CD4-positive, alpha-beta T cell treated with Interleukin-21 for 1 hour (primary cell): ENCODE measurements around the gene PRKAG3.
A peak's percentile ranks its signal among the peaks of the same experiment; 100 is the strongest.

ENCODE experiments used
- DNase-seq: peaks from one replicate; pipeline ENCODE4 v3.0.0-alpha.2; 2020

The PRKAG3 gene

GRCh38 chr2:218812861-218813260, 18.7 kb downstream of the PRKAG3 start:
- no peak for DNase-seq

DNA sequence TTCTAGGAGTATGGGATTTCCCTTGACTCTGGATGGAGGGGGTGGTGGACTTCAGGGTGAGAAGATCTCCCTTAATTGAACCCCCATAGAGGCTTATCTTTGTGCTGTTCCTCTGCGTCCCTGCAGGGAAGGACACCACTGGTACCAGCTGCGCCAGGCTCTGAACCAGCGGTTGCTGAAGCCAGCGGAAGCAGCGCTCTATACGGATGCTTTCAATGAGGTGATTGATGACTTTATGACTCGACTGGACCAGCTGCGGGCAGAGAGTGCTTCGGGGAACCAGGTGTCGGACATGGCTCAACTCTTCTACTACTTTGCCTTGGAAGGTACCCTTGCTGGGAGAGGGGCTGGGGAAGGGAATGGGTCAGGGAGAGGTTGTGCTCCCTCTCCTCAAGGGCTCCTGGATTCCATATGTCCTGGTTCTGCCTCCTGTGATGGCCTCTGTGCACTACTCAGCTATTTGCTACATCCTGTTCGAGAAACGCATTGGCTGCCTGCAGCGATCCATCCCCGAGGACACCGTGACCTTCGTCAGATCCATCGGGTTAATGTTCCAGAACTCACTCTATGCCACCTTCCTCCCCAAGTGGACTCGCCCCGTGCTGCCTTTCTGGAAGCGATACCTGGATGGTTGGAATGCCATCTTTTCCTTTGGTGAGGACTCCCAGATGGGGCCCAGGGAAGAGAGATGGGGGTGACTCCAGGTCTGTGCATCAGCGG, 19.3 kb downstream of the PRKAG3 start:
- no peak for DNase-seq

DNA sequence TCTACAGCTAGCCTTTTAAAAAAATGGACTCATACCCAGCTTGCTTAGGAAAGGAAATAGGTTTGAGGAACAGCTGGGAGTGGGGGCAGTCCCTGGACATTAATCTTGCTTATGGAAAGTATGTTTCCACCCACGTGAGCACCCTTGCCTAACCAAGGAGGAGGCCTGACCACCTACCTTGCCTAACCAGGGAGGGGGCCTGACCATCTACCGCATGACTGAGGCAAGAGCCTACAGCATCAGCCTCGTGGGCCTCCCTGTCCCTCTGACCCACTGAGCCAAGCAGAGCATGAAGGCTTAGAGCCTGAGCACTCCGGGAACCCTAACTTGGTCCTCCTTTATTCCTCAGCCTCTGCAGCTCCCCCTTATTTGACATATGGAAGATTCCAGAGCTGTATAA, 20.2 kb downstream of the PRKAG3 start:
- no peak for DNase-seq

GRCh38 chr2:218810256-218810655, 21.3 kb downstream of the PRKAG3 start:
- DNase-seq = no peak

DNA sequence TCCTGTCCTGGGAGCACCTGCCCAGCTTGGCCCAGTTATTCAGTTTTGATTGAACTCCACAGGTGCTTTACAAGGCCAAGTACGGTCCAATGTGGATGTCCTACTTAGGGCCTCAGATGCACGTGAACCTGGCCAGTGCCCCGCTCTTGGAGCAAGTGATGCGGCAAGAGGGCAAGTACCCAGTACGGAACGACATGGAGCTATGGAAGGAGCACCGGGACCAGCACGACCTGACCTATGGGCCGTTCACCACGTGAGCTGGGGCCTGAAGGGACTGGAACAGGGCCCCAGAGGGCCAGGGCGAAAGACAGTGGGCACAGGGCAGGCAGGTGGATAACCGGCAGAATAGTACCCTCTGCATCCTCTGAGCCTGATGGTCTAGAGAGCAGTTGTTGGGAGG, 22.1 kb downstream of the PRKAG3 start:
- no peak for DNase-seq

- DNase-seq = no peak
These were observed 24.0 kb downstream of the PRKAG3 start for GRCh38 chr2:218807626-218808025.

DNA sequence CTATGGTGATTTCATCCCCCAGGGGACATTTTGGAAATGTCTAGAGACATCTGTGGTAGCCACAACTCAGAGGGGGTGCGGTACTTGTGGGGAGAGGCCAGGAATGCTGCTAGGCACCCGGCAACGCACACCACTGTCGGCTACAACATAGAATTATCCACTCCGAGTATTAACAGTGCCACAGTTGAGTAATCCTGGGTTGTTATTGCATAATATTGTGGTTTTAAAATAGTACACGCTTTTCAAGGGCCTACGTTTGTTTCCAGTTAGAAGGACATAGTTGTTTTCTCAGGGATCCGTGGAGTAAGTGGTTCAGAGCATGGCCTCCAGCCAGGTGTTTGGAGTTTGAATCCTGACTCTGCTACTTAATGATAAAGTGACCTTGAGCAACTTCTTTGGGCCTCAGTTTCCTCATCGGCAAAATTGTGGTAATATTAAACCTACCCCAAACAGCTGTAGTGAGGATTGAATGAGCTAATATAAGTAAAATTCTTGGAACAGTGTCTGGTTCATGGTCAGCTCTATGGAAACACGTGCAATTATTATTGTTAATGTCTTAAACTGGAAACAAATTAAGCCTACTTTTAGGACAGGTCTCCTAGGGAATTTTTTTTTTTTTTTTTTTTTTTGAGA, 25.1 kb downstream of the PRKAG3 start:
- DNase-seq = no peak

DNA sequence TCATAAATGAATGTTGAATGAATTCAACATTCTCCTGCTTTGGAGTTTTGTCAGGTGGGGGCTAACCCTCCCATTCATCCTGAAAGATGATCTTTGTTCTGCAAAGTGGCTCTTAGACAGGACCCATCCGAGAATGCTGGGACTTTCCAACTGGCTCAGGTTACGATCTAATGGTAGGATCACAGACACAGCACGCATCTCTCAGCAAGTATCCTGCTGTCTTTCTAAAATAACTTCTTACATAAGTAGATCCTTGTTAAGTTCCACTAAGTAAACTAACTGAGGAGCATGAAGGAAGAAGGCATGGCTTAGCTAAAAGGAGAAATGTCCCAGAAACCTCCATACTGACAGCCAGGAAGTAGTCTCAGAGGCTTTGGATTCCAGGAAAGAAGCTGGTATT, 26.0 kb downstream of the PRKAG3 start:
- no peak for DNase-seq

DNA sequence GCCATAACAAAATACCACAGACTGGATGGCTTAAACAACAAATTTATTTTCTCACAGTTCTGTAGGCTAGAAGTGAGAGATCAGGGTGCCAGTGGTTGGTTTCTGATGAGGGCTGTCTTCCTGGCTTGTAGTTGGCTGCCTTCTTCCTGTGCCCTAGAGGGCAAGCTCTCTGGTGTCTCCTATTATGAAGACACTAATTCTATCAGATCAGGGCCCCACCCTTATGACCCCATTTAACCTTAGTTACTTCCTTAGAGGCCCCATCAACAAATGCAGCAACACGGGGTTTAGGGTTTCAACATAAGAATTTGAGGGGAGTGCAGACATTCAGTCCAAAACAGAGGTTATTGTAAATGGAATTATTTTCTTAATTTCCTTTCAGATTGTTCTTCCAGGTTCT, 26.8 kb downstream of the PRKAG3 start:
- no peak for DNase-seq

DNA sequence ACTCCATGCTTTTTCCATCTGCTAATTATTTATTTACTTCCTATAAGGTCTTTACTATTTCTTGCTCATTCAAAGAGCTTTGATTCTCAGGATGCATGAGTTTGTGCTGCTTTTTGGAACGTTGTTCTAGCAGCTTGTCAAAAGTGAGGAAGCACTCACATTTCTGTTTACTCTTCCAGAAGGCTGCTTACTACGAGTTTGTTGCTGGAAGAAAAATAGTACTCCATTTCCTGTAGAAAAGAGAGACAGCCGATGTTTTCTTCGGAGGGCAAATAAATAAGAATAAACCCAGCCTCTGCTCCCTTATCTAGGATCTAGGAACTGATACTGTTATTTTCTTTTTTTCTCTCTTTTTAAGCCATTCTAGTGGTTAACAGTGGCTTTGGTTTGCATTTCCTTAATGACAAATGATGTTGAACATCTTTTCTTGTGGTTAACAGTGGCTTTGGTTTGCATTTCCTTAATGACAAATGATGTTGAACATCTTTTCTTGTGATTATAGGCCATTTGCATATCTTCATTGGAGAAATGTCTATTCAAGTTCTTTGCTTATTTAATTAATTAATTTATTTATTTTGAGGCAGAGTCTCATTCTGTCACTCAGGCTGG, 29.1 kb downstream of the PRKAG3 start:
- DNase-seq = peak; percentile 30

DNA sequence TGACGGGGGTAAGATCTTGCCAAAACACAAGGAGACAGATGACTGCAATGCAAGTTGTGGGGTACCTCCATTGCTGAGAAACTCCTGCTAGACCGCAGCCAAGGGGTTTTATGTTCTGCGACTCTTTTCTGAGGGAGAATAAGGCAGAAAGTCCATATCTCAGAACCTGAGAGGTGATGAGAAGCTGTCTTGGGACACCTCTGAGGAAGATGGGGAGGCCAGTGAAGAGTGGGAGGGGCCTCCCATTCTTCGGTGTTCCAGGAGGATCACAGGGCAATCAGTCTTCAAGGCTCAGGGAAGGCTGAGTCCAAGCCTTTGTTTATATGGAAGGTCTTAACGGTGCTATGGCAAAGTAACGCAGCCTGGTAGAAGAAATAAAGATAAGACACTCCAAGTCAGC, 31.6 kb downstream of the PRKAG3 start:
- no peak for DNase-seq

GRCh38 chr2:218798767-218799504, 32.7 kb downstream of the PRKAG3 start:
- no peak for DNase-seq

GRCh38 chr2:218796691-218797090, 34.9 kb downstream of the PRKAG3 start:
- DNase-seq = no peak

GRCh38 chr2:218792433-218792832, 39.2 kb downstream of the PRKAG3 start:
- no peak for DNase-seq

- no peak for DNase-seq
These were observed 42.9 kb downstream of the PRKAG3 start for GRCh38 chr2:218788529-218789255.

- DNase-seq = no peak
These were observed 45.5 kb downstream of the PRKAG3 start for GRCh38 chr2:218786133-218786532.

DNA sequence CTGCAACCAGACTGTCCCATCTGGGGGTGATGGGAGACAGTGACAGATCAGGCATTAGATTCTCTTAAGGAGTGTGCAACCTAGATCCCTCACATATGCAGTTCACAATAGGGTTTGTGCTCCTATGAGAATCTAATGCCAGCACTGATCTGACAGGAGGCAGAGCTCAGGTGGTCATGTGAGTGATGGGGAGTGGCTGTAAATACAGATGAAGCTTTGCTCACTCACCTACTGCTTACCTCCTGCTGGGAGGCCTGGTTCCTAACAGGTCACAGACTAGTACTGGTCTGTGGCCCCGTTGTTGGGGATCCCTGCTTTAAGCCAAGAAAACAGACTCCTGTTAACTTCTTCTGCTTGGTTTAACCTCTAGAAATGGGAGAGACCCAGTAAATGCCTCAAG, 46.5 kb downstream of the PRKAG3 start:
- no peak for DNase-seq

GRCh38 chr2:218783688-218784087, 47.9 kb downstream of the PRKAG3 start:
- DNase-seq = no peak

GRCh38 chr2:218782528-218782844, 49.1 kb downstream of the PRKAG3 start:
- DNase-seq = no peak

DNA sequence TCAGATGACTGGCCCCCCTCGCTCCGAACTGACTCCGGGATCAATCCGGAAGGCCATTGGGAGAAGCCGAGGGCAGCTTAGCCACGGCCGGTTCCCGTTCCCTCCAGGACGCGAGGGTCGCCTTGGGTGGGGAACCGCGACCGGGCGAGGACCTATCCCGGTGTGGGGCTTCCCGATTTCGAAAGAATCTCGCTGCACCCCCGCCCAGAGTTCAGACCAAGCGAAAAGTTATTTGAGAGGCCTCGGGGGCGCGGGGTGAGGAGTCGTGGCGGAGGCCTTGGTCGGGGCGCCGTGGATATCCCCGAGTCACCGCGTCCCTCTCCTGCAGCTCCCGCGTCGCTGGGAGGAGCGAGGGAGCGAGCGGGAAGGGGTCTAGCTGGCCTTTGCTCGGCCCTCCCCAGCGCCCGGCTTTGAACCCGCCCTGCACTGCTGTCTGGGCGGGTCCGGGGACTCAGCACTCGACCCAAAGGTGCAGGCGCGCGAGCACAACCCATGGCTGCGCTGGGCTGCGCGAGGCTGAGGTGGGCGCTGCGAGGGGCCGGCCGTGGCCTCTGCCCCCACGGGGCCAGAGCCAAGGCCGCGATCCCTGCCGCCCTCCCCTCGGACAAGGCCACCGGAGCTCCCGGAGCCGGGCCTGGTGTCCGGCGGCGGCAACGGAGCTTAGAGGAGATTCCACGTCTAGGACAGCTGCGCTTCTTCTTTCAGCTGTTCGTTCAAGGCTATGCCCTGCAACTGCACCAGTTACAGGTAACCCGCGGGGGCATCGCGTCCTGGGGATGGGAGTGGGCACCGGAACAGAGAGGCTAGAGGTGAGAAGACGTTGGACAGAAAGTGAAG, 49.7 kb downstream of the PRKAG3 start, which contains the start of gene CYP27A1:
TSS of gene CYP27A1 (plus strand) at position 457 of the 837 bp plus-strand sequence. CDS start at position 493, 36 bp downstream.
- DNase-seq = no peak

GRCh38 chr2:218780851-218781690, 50.5 kb downstream of the PRKAG3 start:
- DNase-seq = no peak
